22Rv1 (cell line): ENCODE data around the gene IGSF1.

Source experiments
- ZFX ChIP-seq: fragments of 450-650 bp; IDR thresholded peaks from 2 replicates; pipeline ENCODE4 v1.6.1; 2017; ENCODE audit warnings: antibody characterized with exemption, borderline replicate concordance
- TF ChIP-seq, protein P1 (sequence below): fragments of 450-650 bp; IDR thresholded peaks from 2 replicates; pipeline ENCODE4 v1.5.1; 2017; ENCODE audit warnings: mild to moderate bottlenecking

DNA sequence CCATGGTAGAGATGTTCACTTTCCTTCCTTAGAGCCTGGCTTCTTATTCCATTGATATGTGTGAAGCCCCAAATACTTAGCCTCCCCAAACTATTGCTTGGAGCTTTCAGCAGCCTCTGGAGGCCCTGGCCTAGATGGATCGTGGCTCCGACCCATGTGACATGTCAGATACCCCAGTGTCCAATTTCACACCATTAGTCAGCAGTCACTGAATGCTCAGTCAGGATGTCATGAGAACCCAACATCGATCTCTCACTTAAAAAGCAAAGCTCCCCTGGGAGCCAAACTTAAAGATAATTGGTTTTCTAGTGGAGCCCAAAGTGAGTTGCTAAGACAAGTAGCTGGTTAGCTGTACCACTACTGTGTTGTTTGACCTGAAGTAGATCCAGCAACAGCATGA, 41.6 kb upstream of the IGSF1 start:
- TF ChIP-seq, protein P1, sequence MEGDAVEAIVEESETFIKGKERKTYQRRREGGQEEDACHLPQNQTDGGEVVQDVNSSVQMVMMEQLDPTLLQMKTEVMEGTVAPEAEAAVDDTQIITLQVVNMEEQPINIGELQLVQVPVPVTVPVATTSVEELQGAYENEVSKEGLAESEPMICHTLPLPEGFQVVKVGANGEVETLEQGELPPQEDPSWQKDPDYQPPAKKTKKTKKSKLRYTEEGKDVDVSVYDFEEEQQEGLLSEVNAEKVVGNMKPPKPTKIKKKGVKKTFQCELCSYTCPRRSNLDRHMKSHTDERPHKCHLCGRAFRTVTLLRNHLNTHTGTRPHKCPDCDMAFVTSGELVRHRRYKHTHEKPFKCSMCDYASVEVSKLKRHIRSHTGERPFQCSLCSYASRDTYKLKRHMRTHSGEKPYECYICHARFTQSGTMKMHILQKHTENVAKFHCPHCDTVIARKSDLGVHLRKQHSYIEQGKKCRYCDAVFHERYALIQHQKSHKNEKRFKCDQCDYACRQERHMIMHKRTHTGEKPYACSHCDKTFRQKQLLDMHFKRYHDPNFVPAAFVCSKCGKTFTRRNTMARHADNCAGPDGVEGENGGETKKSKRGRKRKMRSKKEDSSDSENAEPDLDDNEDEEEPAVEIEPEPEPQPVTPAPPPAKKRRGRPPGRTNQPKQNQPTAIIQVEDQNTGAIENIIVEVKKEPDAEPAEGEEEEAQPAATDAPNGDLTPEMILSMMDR, result no peak
- TF ChIP-seq ZFX, result no peak
